GM21390 (cell line): ENCODE results near the gene PRR35.

Experiments used
- ATAC-seq: cut with Tn5 transposase; IDR thresholded peaks from one replicate; pipeline ENCODE4 v1.9.1; 2021; ENCODE audit not compliant: unreplicated experiment

PRR35 gene

GRCh38 chr16:546909-547770 lies 13.1 kb upstream of the PRR35 start:
- no peak for ATAC-seq

- ATAC-seq = no peak
Measured at GRCh38 chr16:548586-548985, 11.6 kb upstream of the PRR35 start.

- ATAC-seq = no peak
Measured at GRCh38 chr16:549544-550263, 10.5 kb upstream of the PRR35 start.

GRCh38 chr16:551210-551609 lies 9.0 kb upstream of the PRR35 start:
- ATAC-seq = no peak

GRCh38 chr16:552171-552570 lies 8.0 kb upstream of the PRR35 start:
- no peak for ATAC-seq

- ATAC-seq = no peak
Measured at GRCh38 chr16:553601-554296, 6.4 kb upstream of the PRR35 start.

GRCh38 chr16:554297-554621 lies 5.9 kb upstream of the PRR35 start:
- no peak for ATAC-seq

- no peak for ATAC-seq
Measured at GRCh38 chr16:554640-555365, 5.4 kb upstream of the PRR35 start.

GRCh38 chr16:555528-556473 lies 4.4 kb upstream of the PRR35 start:
- no peak for ATAC-seq

GRCh38 chr16:556474-557173 lies 3.6 kb upstream of the PRR35 start:
- ATAC-seq = no peak

- no peak for ATAC-seq
Measured at GRCh38 chr16:557463-558297, 2.5 kb upstream of the PRR35 start.

GRCh38 chr16:558298-559020 lies 1.7 kb upstream of the PRR35 start:
- no peak for ATAC-seq

- ATAC-seq = no peak
Measured at GRCh38 chr16:559021-559380, 1.2 kb upstream of the PRR35 start.

- no peak for ATAC-seq
Measured at GRCh38 chr16:559411-560203, 587 bp upstream of the PRR35 start.

- ATAC-seq = no peak
Measured at GRCh38 chr16:560701-561412, 663 bp downstream of the PRR35 start.

- ATAC-seq = no peak
Measured at GRCh38 chr16:561413-561794, 1.2 kb downstream of the PRR35 start.
